ENCODE data around the gene DNAH1. TPM values are rescaled to one million over a fixed set of nuclear protein-coding genes. Genes with fewer than 3 reads are reported as not detected.

The DNAH1 gene
- total RNA-seq, 4 donors from 2014 or later: 1.4 to 6.8 (median 2.0) TPM

DNA sequence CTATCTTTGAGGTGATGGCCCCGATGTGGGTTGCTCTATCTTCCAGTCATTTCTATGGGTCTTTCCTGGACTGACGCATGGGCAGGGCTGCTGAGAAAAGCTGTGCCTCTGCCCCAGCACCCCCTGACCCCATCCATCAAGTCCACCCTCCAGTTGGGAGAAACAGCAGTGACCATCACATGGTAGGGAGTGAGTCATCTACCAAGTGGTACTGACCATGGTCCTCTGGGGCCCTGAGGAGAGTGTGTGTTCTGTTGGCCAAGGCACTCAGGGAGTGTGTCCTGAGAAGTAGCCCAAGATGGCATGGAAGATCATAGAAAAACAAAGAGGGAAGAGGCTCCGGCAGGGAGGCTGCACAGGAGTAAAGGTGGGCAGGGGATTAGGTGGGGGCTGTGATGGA lies 1.6 kb upstream of the DNAH1 start:
- in situ Hi-C loops (cut with MboI; ENCODE audit: low sequenced_read_pairs in 4 of 4) (no loop called here), intact Hi-C loops (cut with DNase I; ENCODE audit: low total_unique reads) (no loop called here)
- ATAC-seq (no peak), DNase-seq (no peak)
- Histone ChIP-seq H3K4me3 (no peak overlapping the region), H3K27me3 (no peaks in the 10 kb centered on the region), H3K27ac (no peak overlapping the region), H3K4me1 (peaks cover 0 to 8% of the 10 kb centered on the region in 2 donors), H3K9me3 (no peaks in the 10 kb centered on the region), H3K36me3 (no peaks in the 10 kb centered on the region)
- TF ChIP-seq, protein P1, sequence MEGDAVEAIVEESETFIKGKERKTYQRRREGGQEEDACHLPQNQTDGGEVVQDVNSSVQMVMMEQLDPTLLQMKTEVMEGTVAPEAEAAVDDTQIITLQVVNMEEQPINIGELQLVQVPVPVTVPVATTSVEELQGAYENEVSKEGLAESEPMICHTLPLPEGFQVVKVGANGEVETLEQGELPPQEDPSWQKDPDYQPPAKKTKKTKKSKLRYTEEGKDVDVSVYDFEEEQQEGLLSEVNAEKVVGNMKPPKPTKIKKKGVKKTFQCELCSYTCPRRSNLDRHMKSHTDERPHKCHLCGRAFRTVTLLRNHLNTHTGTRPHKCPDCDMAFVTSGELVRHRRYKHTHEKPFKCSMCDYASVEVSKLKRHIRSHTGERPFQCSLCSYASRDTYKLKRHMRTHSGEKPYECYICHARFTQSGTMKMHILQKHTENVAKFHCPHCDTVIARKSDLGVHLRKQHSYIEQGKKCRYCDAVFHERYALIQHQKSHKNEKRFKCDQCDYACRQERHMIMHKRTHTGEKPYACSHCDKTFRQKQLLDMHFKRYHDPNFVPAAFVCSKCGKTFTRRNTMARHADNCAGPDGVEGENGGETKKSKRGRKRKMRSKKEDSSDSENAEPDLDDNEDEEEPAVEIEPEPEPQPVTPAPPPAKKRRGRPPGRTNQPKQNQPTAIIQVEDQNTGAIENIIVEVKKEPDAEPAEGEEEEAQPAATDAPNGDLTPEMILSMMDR (IDR thresholded peaks at IDR 0.05 in 4 of 5, conservative IDR thresholded peaks at IDR 0.05 in 1 of 5): no peak
- TF ChIP-seq POLR2A (IDR thresholded peaks at IDR 0.05): no peak

DNA sequence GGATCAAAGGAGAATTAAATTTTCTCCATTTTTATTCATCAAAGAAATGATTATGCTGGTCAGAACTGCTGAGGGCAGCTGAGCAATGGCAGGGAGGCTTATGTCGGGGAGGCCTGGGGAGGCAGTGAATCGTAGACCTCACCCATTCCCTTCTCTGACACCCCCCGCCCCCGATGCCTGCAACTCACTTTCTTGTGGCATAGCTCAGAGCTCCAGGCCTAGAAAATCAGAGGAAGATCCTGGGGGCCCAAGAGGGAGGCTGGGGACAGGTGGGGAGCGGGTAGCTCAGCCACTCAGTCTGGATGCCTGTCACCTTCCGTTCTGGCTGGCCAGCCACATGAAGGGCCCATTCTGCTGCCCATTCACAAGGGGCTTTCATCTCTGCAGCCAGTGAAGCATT lies 1.1 kb upstream of the DNAH1 start:
- no peaks in the 10 kb centered on the region for H3K9me3 ChIP-seq
- H3K27me3 ChIP-seq: no peaks in the 10 kb centered on the region
- ATAC-seq (no peak), DNase-seq (no peak)
- in situ Hi-C loops (cut with MboI; ENCODE audit: low sequenced_read_pairs in 4 of 4) (no loop called here), intact Hi-C loops (cut with DNase I; ENCODE audit: low total_unique reads) (no loop called here)
- H3K36me3 ChIP-seq: no peaks in the 10 kb centered on the region
- no peak for TF ChIP-seq POLR2A (IDR thresholded peaks at IDR 0.05)
- TF ChIP-seq, protein P1 (IDR thresholded peaks at IDR 0.05 in 4 of 5, conservative IDR thresholded peaks at IDR 0.05 in 1 of 5): no peak
- peaks cover 0 to 8% of the 10 kb centered on the region in 2 donors for H3K4me1 ChIP-seq
- no peak overlapping the region for H3K4me3 ChIP-seq
- no peak overlapping the region for H3K27ac ChIP-seq

DNA sequence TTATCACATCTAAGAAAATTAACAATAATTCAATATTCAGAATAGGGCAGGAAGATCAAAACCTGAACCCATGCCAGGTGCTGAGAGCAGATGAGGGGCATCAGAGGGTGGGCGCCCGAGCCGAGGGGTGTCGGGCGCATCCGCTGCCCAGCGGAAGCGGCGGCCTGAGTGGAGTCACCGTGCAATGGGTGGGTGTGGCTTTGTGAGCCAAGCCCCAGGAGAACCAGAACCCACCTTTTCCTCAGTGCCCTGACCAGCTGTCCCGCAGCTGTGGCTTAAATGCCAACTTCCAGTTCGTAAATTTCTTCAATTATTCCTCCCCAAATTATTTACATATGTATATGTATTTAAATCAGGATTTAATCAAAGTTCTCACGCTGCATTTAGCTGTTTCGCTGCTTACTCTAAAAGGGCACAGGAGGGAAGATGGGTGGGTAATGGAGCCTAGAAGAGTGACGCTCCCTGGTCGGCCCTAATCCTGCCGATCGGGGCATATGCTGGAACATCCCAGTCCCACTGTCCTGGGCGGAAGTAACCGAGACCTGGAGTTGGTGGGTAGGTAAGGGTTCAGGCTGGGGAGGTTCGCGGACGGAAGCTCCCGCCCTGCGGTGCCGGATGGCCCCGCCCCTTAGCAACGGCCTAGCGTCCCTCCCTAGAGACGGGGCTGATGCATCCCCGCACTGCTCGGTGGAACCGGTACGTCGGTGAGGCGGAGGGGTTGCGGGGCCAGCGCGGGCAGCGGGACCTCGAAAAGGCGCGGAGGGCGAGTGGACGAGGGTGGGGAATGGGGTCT lies 1.3 kb downstream of the DNAH1 start:
- in situ Hi-C loops (cut with MboI; ENCODE audit: low sequenced_read_pairs in 4 of 4) (no loop called here), intact Hi-C loops (cut with DNase I; ENCODE audit: low total_unique reads) (no loop called here)
- Histone ChIP-seq H3K27me3 (no peaks in the 10 kb centered on the region), H3K27ac (no peak overlapping the region), H3K36me3 (no peaks in the 10 kb centered on the region), H3K4me1 (peaks cover 0 to 8% of the 10 kb centered on the region in 2 donors), H3K4me3 (peak overlapping the region; percentile 14 to 61 (median 42)), H3K9me3 (no peaks in the 10 kb centered on the region)
- DNase-seq (no peak), ATAC-seq (peak; percentile 51 to 55)
- TF ChIP-seq, protein P1 (IDR thresholded peaks at IDR 0.05 in 4 of 5, conservative IDR thresholded peaks at IDR 0.05 in 1 of 5): no peak
- no peak for TF ChIP-seq POLR2A (IDR thresholded peaks at IDR 0.05)

DNA sequence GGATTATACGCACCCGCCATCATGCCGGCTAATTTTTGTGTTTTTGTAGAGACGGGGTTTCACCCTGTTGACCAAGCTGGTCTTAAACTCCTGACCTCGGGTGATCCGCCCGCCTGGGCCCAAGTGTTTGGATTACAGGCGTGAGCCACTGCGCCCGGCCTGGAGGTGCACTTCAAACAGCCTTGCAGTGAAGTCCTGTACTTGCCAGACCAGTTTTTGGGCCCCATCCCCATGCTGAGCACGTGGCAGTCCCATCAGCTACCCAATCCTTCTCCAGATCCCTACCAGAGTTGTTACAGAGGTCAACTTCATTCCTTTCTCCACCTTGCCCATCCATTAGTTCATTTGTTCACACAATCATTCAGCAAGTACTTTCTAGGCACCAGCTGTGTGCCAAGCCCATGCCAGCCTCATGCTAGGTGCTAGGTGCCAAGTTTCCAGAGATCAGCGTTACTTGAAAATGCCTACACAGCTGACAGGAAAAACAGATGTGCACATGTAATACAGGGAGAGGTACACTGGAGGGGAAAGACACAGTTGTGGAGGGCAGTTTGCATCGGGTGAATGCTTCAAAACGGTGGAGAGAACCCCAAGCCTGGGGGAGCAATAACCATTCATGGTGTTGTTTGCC lies 2.2 kb downstream of the DNAH1 start:
- intact Hi-C loops (cut with DNase I; ENCODE audit: low total_unique reads): no loop called here

More for the DNA sequence above, 2.2 kb downstream of the DNAH1 start:
- TF ChIP-seq, protein P1 (IDR thresholded peaks at IDR 0.05 in 4 of 5, conservative IDR thresholded peaks at IDR 0.05 in 1 of 5): no peak
- no peak for TF ChIP-seq POLR2A (IDR thresholded peaks at IDR 0.05)
- Histone ChIP-seq H3K27me3 (no peaks in the 10 kb centered on the region), H3K36me3 (no peaks in the 10 kb centered on the region), H3K27ac (no peak overlapping the region), H3K4me3 (no peak overlapping the region), H3K9me3 (no peaks in the 10 kb centered on the region), H3K4me1 (peaks cover 0 to 8% of the 10 kb centered on the region in 2 donors)
- ATAC-seq (no peak), DNase-seq (no peak)
- in situ Hi-C loops (cut with MboI; ENCODE audit: low sequenced_read_pairs in 4 of 4): no loop called here
